WTC11 (cell line): ENCODE measurements around the gene CNTLN. TPM values are rescaled to one million over a fixed set of nuclear protein-coding genes. Genes with fewer than 3 reads are reported as not detected.

Experiments used
- ATAC-seq: fragments of 200-7000 bp; cut with Tn5 transposase; 2 replicates; pipeline ENCODE4 v1.10.0; 2021; ENCODE audit warnings: mild to moderate bottlenecking, moderate library complexity
- CTCF ChIA-PET: fragments of 300-600 bp; sonication (Branson Sonifier 250); formaldehyde crosslinking; loops from one replicate; lab custom pipeline; 2021; ENCODE audit warnings: antibody characterized with exemption; lab: Charles Lee
- POLR2A ChIA-PET: fragments of 350-600 bp; sonication (Branson Sonifier 250); formaldehyde crosslinking; loops from one replicate; lab custom pipeline; 2021; ENCODE audit warnings: antibody characterized with exemption; lab: Charles Lee
- DNase-seq: peaks from one replicate; pipeline ENCODE4 v3.0.0; 2021; ENCODE audit warnings: low spot score
- H3K27ac Mint-ChIP-seq: 2 replicates; pipeline ENCODE4 v1.8.0; 2021; ENCODE audit warnings: mixed read lengths
- H3K27me3 Mint-ChIP-seq: 2 replicates; pipeline ENCODE4 v1.8.0; 2021; ENCODE audit warnings: low read depth, mild to moderate bottlenecking, moderate library complexity, mixed read lengths
- H3K36me3 Mint-ChIP-seq: 2 replicates; pipeline ENCODE4 v1.8.0; 2021; ENCODE audit warnings: mixed read lengths
- H3K4me1 Mint-ChIP-seq: 2 replicates; pipeline ENCODE4 v1.8.0; 2022; ENCODE audit warnings: mixed read lengths
- H3K4me3 Mint-ChIP-seq: 2 replicates; pipeline ENCODE4 v1.8.0; 2021; ENCODE audit warnings: mild to moderate bottlenecking, moderate library complexity, mixed read lengths
- H3K9me3 Mint-ChIP-seq: 2 replicates; pipeline ENCODE4 v1.8.0; 2021; ENCODE audit warnings: mixed read lengths
- ATF1 ChIP-seq: sonication (generic); formaldehyde crosslinking; IDR thresholded peaks from 2 replicates; pipeline ENCODE4 v1.8.1; 2023; ENCODE audit warnings: mild to moderate bottlenecking, moderate library complexity, missing genetic modification reagents
- EMX1 ChIP-seq: fragments of 250-450 bp; sonication (Bioruptor Pico); IDR thresholded peaks from 2 replicates; pipeline ENCODE4 v1.8.0; 2021; ENCODE audit warnings: mild to moderate bottlenecking
- ETV6 ChIP-seq: sonication (generic); formaldehyde crosslinking; IDR thresholded peaks from 2 replicates; pipeline ENCODE4 v1.8.1; 2022; ENCODE audit warnings: mild to moderate bottlenecking, missing genetic modification reagents
- FOXJ3 ChIP-seq: sonication (generic); formaldehyde crosslinking; IDR thresholded peaks from 2 replicates; pipeline ENCODE4 v1.9.0; 2021; ENCODE audit warnings: missing genetic modification reagents, mild to moderate bottlenecking, borderline replicate concordance
- GRHL2 ChIP-seq: fragments of 250-450 bp; sonication (Bioruptor Pico); IDR thresholded peaks from 2 replicates; pipeline ENCODE4 v1.8.0; 2022; ENCODE audit warnings: mild to moderate bottlenecking, moderate library complexity; ENCODE audit not compliant: insufficient replicate concordance, severe bottlenecking
- MXD4 ChIP-seq: fragments of 250-450 bp; sonication (Bioruptor Pico); IDR thresholded peaks from 2 replicates; pipeline ENCODE4 v1.8.0; 2021; ENCODE audit warnings: mild to moderate bottlenecking, moderate library complexity, borderline replicate concordance
- NFYB ChIP-seq: sonication (generic); formaldehyde crosslinking; conservative IDR thresholded peaks from 2 replicates; pipeline ENCODE4 v1.8.0; 2022; ENCODE audit warnings: low read depth, missing genetic modification reagents
- ZNF317 ChIP-seq: sonication (generic); formaldehyde crosslinking; IDR thresholded peaks from 2 replicates; pipeline ENCODE4 v1.8.1; 2023; ENCODE audit warnings: low read depth, mild to moderate bottlenecking, moderate library complexity, missing genetic modification reagents, borderline replicate concordance
- ZNF396 ChIP-seq: fragments of 250-450 bp; sonication (Bioruptor Pico); IDR thresholded peaks from 2 replicates; pipeline ENCODE4 v1.8.0; 2021; ENCODE audit warnings: mild to moderate bottlenecking, moderate library complexity, borderline replicate concordance
- total RNA-seq: library from RNA; stranded (reverse); gene quantifications from 3 replicates; pipeline ENCODE4 v1.2.3, GENCODE V29; 2021
- TF ChIP-seq, protein P1 (sequence below): sonication (generic); formaldehyde crosslinking; IDR thresholded peaks from 2 replicates; pipeline ENCODE4 v1.8.0; 2022; ENCODE audit warnings: mild to moderate bottlenecking, missing genetic modification reagents
- TF ChIP-seq, protein P2 (sequence below): fragments of 250-450 bp; sonication (Bioruptor Pico); IDR thresholded peaks from 2 replicates; pipeline ENCODE4 v1.8.0; 2021; ENCODE audit warnings: mild to moderate bottlenecking
- TF ChIP-seq, protein P3 (sequence below): sonication (generic); formaldehyde crosslinking; IDR thresholded peaks from 2 replicates; pipeline ENCODE4 v1.8.0; 2023; ENCODE audit warnings: mild to moderate bottlenecking, missing genetic modification reagents
- TF ChIP-seq, protein P4 (sequence below): sonication (generic); formaldehyde crosslinking; conservative IDR thresholded peaks from 2 replicates; pipeline ENCODE4 v1.8.1; 2023; ENCODE audit warnings: mild to moderate bottlenecking, low read depth, missing genetic modification reagents, moderate library complexity
- TF ChIP-seq, protein P5 (sequence below): sonication (generic); formaldehyde crosslinking; IDR thresholded peaks from 2 replicates; pipeline ENCODE4 v1.8.1; 2023; ENCODE audit warnings: mild to moderate bottlenecking, missing genetic modification reagents
- TF ChIP-seq, protein P6 (sequence below): sonication (generic); formaldehyde crosslinking; IDR thresholded peaks from 2 replicates; pipeline ENCODE4 v1.8.1; 2022; ENCODE audit warnings: missing genetic modification reagents, borderline replicate concordance
- TF ChIP-seq, protein P7 (sequence below): sonication (generic); formaldehyde crosslinking; IDR thresholded peaks from 2 replicates; pipeline ENCODE4 v1.8.1; 2023; ENCODE audit warnings: mild to moderate bottlenecking, missing genetic modification reagents, borderline replicate concordance

The CNTLN gene
- total RNA-seq, 1 experiment from 2014 or later = 13.4 TPM

DNA sequence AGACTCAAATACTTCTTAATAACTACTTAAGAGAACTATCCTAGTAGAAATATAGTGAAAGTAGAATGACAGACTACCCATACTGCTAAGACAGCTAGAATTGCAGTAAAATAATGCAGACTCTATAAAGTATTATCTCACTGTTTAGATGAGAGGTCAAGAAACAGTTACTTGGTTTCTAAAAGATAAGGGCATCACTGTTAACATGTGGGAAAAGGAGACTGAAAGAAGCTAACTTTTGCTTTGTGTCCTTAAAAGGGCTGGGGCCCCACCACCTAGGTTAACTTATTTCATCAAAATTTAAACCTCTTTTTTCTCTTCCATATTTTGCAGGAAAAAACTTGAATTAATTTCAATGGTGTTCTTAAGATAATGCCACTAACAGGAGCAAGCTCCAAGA is 204.3 kb downstream of the CNTLN start:
- no peaks in the 10 kb centered on the region; the same call in none of the 2 replicates for H3K36me3 Mint-ChIP-seq
- no peak for ATAC-seq
- H3K27me3 Mint-ChIP-seq = no peaks in the 10 kb centered on the region
- TF ChIP-seq, protein P1, sequence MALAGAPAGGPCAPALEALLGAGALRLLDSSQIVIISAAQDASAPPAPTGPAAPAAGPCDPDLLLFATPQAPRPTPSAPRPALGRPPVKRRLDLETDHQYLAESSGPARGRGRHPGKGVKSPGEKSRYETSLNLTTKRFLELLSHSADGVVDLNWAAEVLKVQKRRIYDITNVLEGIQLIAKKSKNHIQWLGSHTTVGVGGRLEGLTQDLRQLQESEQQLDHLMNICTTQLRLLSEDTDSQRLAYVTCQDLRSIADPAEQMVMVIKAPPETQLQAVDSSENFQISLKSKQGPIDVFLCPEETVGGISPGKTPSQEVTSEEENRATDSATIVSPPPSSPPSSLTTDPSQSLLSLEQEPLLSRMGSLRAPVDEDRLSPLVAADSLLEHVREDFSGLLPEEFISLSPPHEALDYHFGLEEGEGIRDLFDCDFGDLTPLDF (CRISPR knock-in tag) = no peak
- TF ChIP-seq, protein P2, sequence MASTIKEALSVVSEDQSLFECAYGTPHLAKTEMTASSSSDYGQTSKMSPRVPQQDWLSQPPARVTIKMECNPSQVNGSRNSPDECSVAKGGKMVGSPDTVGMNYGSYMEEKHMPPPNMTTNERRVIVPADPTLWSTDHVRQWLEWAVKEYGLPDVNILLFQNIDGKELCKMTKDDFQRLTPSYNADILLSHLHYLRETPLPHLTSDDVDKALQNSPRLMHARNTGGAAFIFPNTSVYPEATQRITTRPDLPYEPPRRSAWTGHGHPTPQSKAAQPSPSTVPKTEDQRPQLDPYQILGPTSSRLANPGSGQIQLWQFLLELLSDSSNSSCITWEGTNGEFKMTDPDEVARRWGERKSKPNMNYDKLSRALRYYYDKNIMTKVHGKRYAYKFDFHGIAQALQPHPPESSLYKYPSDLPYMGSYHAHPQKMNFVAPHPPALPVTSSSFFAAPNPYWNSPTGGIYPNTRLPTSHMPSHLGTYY (CRISPR knock-in tag) = no peak
- TF ChIP-seq ETV6 (no peak), EMX1 (CRISPR knock-in tag) (no peak), ZNF317 (CRISPR knock-in tag) (no peak), GRHL2 (CRISPR knock-in tag) (no peak), MXD4 (no peak), ZNF396 (CRISPR knock-in tag) (no peak), NFYB (CRISPR knock-in tag) (no peak), FOXJ3 (CRISPR knock-in tag) (no peak), ATF1 (no peak)
- TF ChIP-seq, protein P3, sequence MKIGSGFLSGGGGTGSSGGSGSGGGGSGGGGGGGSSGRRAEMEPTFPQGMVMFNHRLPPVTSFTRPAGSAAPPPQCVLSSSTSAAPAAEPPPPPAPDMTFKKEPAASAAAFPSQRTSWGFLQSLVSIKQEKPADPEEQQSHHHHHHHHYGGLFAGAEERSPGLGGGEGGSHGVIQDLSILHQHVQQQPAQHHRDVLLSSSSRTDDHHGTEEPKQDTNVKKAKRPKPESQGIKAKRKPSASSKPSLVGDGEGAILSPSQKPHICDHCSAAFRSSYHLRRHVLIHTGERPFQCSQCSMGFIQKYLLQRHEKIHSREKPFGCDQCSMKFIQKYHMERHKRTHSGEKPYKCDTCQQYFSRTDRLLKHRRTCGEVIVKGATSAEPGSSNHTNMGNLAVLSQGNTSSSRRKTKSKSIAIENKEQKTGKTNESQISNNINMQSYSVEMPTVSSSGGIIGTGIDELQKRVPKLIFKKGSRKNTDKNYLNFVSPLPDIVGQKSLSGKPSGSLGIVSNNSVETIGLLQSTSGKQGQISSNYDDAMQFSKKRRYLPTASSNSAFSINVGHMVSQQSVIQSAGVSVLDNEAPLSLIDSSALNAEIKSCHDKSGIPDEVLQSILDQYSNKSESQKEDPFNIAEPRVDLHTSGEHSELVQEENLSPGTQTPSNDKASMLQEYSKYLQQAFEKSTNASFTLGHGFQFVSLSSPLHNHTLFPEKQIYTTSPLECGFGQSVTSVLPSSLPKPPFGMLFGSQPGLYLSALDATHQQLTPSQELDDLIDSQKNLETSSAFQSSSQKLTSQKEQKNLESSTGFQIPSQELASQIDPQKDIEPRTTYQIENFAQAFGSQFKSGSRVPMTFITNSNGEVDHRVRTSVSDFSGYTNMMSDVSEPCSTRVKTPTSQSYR (CRISPR knock-in tag) = no peak
- TF ChIP-seq, protein P4, sequence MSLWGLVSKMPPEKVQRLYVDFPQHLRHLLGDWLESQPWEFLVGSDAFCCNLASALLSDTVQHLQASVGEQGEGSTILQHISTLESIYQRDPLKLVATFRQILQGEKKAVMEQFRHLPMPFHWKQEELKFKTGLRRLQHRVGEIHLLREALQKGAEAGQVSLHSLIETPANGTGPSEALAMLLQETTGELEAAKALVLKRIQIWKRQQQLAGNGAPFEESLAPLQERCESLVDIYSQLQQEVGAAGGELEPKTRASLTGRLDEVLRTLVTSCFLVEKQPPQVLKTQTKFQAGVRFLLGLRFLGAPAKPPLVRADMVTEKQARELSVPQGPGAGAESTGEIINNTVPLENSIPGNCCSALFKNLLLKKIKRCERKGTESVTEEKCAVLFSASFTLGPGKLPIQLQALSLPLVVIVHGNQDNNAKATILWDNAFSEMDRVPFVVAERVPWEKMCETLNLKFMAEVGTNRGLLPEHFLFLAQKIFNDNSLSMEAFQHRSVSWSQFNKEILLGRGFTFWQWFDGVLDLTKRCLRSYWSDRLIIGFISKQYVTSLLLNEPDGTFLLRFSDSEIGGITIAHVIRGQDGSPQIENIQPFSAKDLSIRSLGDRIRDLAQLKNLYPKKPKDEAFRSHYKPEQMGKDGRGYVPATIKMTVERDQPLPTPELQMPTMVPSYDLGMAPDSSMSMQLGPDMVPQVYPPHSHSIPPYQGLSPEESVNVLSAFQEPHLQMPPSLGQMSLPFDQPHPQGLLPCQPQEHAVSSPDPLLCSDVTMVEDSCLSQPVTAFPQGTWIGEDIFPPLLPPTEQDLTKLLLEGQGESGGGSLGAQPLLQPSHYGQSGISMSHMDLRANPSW (CRISPR knock-in tag) = no peak
- TF ChIP-seq, protein P5, sequence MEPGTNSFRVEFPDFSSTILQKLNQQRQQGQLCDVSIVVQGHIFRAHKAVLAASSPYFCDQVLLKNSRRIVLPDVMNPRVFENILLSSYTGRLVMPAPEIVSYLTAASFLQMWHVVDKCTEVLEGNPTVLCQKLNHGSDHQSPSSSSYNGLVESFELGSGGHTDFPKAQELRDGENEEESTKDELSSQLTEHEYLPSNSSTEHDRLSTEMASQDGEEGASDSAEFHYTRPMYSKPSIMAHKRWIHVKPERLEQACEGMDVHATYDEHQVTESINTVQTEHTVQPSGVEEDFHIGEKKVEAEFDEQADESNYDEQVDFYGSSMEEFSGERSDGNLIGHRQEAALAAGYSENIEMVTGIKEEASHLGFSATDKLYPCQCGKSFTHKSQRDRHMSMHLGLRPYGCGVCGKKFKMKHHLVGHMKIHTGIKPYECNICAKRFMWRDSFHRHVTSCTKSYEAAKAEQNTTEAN (CRISPR knock-in tag) = no peak
- TF ChIP-seq, protein P6, sequence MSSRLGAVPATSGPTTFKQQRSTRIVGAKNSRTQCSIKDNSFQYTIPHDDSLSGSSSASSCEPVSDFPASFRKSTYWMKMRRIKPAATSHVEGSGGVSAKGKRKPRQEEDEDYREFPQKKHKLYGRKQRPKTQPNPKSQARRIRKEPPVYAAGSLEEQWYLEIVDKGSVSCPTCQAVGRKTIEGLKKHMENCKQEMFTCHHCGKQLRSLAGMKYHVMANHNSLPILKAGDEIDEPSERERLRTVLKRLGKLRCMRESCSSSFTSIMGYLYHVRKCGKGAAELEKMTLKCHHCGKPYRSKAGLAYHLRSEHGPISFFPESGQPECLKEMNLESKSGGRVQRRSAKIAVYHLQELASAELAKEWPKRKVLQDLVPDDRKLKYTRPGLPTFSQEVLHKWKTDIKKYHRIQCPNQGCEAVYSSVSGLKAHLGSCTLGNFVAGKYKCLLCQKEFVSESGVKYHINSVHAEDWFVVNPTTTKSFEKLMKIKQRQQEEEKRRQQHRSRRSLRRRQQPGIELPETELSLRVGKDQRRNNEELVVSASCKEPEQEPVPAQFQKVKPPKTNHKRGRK = no peak
- TF ChIP-seq, protein P7, sequence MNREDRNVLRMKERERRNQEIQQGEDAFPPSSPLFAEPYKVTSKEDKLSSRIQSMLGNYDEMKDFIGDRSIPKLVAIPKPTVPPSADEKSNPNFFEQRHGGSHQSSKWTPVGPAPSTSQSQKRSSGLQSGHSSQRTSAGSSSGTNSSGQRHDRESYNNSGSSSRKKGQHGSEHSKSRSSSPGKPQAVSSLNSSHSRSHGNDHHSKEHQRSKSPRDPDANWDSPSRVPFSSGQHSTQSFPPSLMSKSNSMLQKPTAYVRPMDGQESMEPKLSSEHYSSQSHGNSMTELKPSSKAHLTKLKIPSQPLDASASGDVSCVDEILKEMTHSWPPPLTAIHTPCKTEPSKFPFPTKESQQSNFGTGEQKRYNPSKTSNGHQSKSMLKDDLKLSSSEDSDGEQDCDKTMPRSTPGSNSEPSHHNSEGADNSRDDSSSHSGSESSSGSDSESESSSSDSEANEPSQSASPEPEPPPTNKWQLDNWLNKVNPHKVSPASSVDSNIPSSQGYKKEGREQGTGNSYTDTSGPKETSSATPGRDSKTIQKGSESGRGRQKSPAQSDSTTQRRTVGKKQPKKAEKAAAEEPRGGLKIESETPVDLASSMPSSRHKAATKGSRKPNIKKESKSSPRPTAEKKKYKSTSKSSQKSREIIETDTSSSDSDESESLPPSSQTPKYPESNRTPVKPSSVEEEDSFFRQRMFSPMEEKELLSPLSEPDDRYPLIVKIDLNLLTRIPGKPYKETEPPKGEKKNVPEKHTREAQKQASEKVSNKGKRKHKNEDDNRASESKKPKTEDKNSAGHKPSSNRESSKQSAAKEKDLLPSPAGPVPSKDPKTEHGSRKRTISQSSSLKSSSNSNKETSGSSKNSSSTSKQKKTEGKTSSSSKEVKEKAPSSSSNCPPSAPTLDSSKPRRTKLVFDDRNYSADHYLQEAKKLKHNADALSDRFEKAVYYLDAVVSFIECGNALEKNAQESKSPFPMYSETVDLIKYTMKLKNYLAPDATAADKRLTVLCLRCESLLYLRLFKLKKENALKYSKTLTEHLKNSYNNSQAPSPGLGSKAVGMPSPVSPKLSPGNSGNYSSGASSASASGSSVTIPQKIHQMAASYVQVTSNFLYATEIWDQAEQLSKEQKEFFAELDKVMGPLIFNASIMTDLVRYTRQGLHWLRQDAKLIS (CRISPR knock-in tag) = no peak
- POLR2A ChIA-PET = no interaction called here
- DNase-seq = no peak
- no peak overlapping the region for H3K4me3 Mint-ChIP-seq
- H3K4me1 Mint-ChIP-seq = peaks cover 15% of the 10 kb centered on the region
- no peak overlapping the region for H3K27ac Mint-ChIP-seq
- CTCF ChIA-PET = no interaction called here
- 0 out of 2 replicates have a peak, but pooled peaks cover 3% of the 10 kb centered on the region for H3K9me3 Mint-ChIP-seq
